KMS-11 (cell line): ENCODE measurements around the gene NLRP9.
"Not testable (repeated sequence)": the region's sequence is repeated elsewhere in the genome, so short reads cannot be mapped to it uniquely, and the experiment has no call there.

ENCODE experiments used
- H2AFZ ChIP-seq: fragments of 200-600 bp; sonication (generic); 2 replicates; pipeline ENCODE4 v1.6.1; 2016; ENCODE audit warnings: antibody characterized with exemption, mixed run types, low read depth
- H3K27ac ChIP-seq: fragments of 200-600 bp; sonication (generic); 2 replicates; pipeline ENCODE4 v1.6.1; 2016; ENCODE audit warnings: mild to moderate bottlenecking, mixed run types
- H3K27me3 ChIP-seq: fragments of 200-600 bp; sonication (generic); 2 replicates; pipeline ENCODE4 v1.6.1; 2017; ENCODE audit warnings: mild to moderate bottlenecking, low read depth, mixed run types, moderate library complexity; ENCODE audit not compliant: insufficient read depth
- H3K36me3 ChIP-seq: fragments of 200-600 bp; sonication (generic); 2 replicates; pipeline ENCODE4 v1.6.1; 2017; ENCODE audit warnings: mild to moderate bottlenecking, mixed run types; ENCODE audit not compliant: insufficient read depth
- H3K4me1 ChIP-seq: fragments of 200-600 bp; sonication (generic); 2 replicates; pipeline ENCODE4 v1.6.1; 2016; ENCODE audit warnings: mild to moderate bottlenecking, low read depth, mixed run types; ENCODE audit not compliant: poor library complexity, severe bottlenecking
- H3K4me2 ChIP-seq: fragments of 200-600 bp; sonication (generic); 2 replicates; pipeline ENCODE4 v1.7.0; 2016; ENCODE audit warnings: mild to moderate bottlenecking, mixed run types
- H3K4me3 ChIP-seq: fragments of 200-600 bp; sonication (generic); IDR thresholded peaks from 2 replicates; pipeline ENCODE4 v1.6.1; 2017; ENCODE audit warnings: low read depth, low read length, mixed read lengths; ENCODE audit not compliant: insufficient read depth
- H3K79me2 ChIP-seq: fragments of 200-600 bp; sonication (generic); 2 replicates; pipeline ENCODE4 v1.6.1; 2016; ENCODE audit warnings: low read depth, mixed run types; ENCODE audit not compliant: insufficient read depth
- H3K9ac ChIP-seq: fragments of 200-600 bp; sonication (generic); 2 replicates; pipeline ENCODE4 v1.6.1; 2016; ENCODE audit warnings: mild to moderate bottlenecking, mixed run types
- H4K20me1 ChIP-seq: fragments of 200-600 bp; sonication (generic); 2 replicates; pipeline ENCODE4 v1.6.1; 2016; ENCODE audit warnings: mild to moderate bottlenecking, mixed run types; ENCODE audit not compliant: insufficient read depth
- CTCF ChIP-seq: fragments of 200-600 bp; sonication (generic); conservative IDR thresholded peaks from 2 replicates; pipeline ENCODE4 v1.6.1; 2017; ENCODE audit warnings: low read depth, mild to moderate bottlenecking, antibody characterized with exemption, low read length, moderate library complexity, mixed read lengths

Gene NLRP9

GRCh38 chr19:55723491-55723890 lies 14.7 kb downstream of the NLRP9 start:
- no peaks in the 10 kb centered on the region for H3K27me3 ChIP-seq

GRCh38 chr19:55720801-55721200 lies 17.4 kb downstream of the NLRP9 start:
- TF ChIP-seq CTCF: no peak
- Histone ChIP-seq H3K9ac (no peak overlapping the region), H2AFZ (no peak overlapping the region), H3K36me3 (no peaks in the 10 kb centered on the region), H3K4me2 (no peak overlapping the region), H3K4me3 (no peak overlapping the region), H4K20me1 (no peaks in the 10 kb centered on the region), H3K27me3 (no peaks in the 10 kb centered on the region), H3K4me1 (no peaks in the 10 kb centered on the region), H3K27ac (no peak overlapping the region), H3K79me2 (no peaks in the 10 kb centered on the region)

More at GRCh38 chr19:55723491-55723890, 14.7 kb downstream of the NLRP9 start:
- H3K4me3 ChIP-seq: no peak overlapping the region
- no peak overlapping the region for H3K9ac ChIP-seq
- H2AFZ ChIP-seq: no peak overlapping the region
- H3K4me2 ChIP-seq: no peak overlapping the region
- no peaks in the 10 kb centered on the region for H3K36me3 ChIP-seq
- TF ChIP-seq CTCF: no peak
- H3K27ac ChIP-seq: no peak overlapping the region
- no peaks in the 10 kb centered on the region for H3K79me2 ChIP-seq
- no peaks in the 10 kb centered on the region for H4K20me1 ChIP-seq
- no peaks in the 10 kb centered on the region for H3K4me1 ChIP-seq

GRCh38 chr19:55720214-55720746 lies 17.9 kb downstream of the NLRP9 start:
- no peaks in the 10 kb centered on the region for H3K79me2 ChIP-seq
- no peaks in the 10 kb centered on the region for H3K36me3 ChIP-seq
- H3K4me2 ChIP-seq: no peak overlapping the region
- no peak for TF ChIP-seq CTCF
- H2AFZ ChIP-seq: no peak overlapping the region
- no peaks in the 10 kb centered on the region for H3K27me3 ChIP-seq
- no peak overlapping the region for H3K4me3 ChIP-seq
- H3K27ac ChIP-seq: no peak overlapping the region
- H4K20me1 ChIP-seq: no peaks in the 10 kb centered on the region
- no peaks in the 10 kb centered on the region for H3K4me1 ChIP-seq
- no peak overlapping the region for H3K9ac ChIP-seq

GRCh38 chr19:55717879-55718711 lies 20.1 kb downstream of the NLRP9 start:
- H3K27ac ChIP-seq, H3K4me1 ChIP-seq, H3K79me2 ChIP-seq, H3K4me2 ChIP-seq, H3K36me3 ChIP-seq, H2AFZ ChIP-seq, H4K20me1 ChIP-seq, H3K9ac ChIP-seq, H3K4me3 ChIP-seq, H3K27me3 ChIP-seq: not testable (repeated sequence)

- Histone ChIP-seq H2AFZ (no peak overlapping the region), H3K36me3 (no peaks in the 10 kb centered on the region), H3K4me3 (no peak overlapping the region), H3K4me2 (no peak overlapping the region), H3K79me2 (no peaks in the 10 kb centered on the region), H3K27me3 (no peaks in the 10 kb centered on the region), H4K20me1 (no peaks in the 10 kb centered on the region), H3K27ac (no peak overlapping the region), H3K4me1 (no peaks in the 10 kb centered on the region), H3K9ac (no peak overlapping the region)
- TF ChIP-seq CTCF: no peak
Observed at GRCh38 chr19:55717251-55717650, 21.0 kb downstream of the NLRP9 start.
